ENCODE measurements around the gene APBA2.

- TF ChIP-seq, protein P1, sequence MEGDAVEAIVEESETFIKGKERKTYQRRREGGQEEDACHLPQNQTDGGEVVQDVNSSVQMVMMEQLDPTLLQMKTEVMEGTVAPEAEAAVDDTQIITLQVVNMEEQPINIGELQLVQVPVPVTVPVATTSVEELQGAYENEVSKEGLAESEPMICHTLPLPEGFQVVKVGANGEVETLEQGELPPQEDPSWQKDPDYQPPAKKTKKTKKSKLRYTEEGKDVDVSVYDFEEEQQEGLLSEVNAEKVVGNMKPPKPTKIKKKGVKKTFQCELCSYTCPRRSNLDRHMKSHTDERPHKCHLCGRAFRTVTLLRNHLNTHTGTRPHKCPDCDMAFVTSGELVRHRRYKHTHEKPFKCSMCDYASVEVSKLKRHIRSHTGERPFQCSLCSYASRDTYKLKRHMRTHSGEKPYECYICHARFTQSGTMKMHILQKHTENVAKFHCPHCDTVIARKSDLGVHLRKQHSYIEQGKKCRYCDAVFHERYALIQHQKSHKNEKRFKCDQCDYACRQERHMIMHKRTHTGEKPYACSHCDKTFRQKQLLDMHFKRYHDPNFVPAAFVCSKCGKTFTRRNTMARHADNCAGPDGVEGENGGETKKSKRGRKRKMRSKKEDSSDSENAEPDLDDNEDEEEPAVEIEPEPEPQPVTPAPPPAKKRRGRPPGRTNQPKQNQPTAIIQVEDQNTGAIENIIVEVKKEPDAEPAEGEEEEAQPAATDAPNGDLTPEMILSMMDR (IDR thresholded peaks at IDR 0.05; ENCODE audit: borderline replicate concordance, extremely low read depth, low read length, poor library complexity, severe bottlenecking) = no peak
- no peak for TF ChIP-seq EZH2 (IDR thresholded peaks at IDR 0.05; ENCODE audit: borderline replicate concordance, low read depth, low read length, severe bottlenecking)
Measured at GRCh38 chr15:29110733-29111132, 225.0 kb downstream of the APBA2 start.

Measured in DND-41 (cell line).